G401 (cell line): ENCODE data around the gene OSBPL7. TPM values are rescaled to one million over a fixed set of nuclear protein-coding genes. Genes with fewer than 3 reads are reported as not detected.

ENCODE experiments used
- DNase-seq: peaks from one replicate; pipeline ENCODE4 v3.0.0-alpha.2; 2015; ENCODE audit warnings: low spot score
- in situ Hi-C: cut with HindIII; loops from 2 replicates; pipeline ENCODE4 v1.10.0; 2016; ENCODE audit warnings: low sequenced_read_pairs, mixed read lengths
- total RNA-seq: library from RNA; depleted of rRNA; stranded (reverse); fragments of >200 nt; shearing (Covaris generic); gene quantifications from 2 replicates; pipeline ENCODE4 v1.2.3, GENCODE V29; 2014

The OSBPL7 gene
- total RNA-seq, 1 experiment from 2014 or later = 4.2 TPM

DNA sequence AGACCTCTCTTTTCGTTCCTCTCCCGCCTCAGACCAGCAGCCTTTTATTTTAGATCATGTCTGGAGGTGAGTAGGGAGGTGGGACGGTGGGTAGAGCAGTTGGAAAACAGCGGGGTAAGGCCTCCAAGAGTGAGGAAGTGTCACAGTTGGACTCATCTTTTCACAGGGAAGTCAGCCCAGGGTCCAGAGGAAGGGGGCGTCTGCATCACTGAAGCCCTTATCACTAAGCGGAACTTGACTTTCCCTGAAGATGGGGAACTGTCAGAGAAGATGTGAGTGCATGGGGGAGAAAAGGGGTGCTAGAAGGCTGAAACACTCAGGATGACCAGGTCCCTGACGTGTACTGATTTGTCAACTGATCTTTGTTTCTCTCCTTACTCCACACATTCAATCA lies 10.3 kb upstream of the OSBPL7 start:
- in situ Hi-C loops = no loop called here
- no peak for DNase-seq

DNA sequence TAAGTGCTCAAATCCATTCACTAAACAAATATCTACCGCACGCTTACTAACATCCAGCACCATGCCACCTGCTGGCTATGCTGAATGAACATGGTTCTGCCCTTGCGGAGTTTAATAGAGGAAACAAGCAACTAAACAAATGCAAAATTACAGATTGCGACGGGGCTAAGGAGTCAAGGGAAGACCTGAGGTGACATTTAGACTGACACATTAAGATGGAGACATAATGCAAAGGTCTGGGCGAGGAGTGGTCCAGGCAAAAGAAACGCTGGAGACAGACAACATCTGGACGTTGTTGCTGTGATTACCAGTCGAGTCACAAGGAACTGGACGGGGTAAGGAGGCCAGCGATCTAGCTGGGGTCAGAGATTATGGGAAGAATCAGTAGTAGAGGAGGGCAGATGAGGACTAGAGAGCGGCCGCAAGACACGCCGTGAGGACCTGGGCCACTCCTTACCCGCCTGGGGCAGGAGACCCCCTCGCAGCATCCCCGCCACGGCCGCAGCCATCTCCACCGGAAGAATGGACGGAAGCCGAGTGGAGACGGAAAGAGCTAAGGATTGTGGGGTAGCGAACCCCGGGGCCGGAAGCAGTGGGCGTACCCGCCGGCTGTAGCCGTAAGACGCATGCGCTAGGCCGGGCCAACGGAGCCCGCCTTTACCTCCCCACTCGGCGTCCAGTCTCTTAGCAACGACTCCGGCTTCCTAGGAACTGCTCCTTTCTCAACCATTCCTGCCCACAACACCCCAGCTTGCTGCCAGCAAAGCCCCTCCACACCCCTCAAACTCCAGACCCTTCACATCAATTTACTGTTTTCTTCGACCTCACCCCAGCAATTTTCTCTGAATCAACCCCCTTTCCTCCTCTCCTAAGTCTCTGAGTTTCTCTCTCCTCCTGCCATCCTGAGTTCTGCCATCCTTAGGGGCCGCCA lies 9.7 kb upstream of the OSBPL7 start, which contains the start of the genes LRRC46 and MRPL10:
Gene LRRC46 (plus strand): TSS at position 668 of the 931 bp plus-strand sequence. CDS start 320 bp downstream, outside the sequence.
Gene MRPL10 (minus strand): TSS at position 539 of the 931 bp plus-strand sequence. CDS start 30 bp downstream, at position 509.
- in situ Hi-C loops = no loop called here
- peak; percentile 91 for DNase-seq

DNA sequence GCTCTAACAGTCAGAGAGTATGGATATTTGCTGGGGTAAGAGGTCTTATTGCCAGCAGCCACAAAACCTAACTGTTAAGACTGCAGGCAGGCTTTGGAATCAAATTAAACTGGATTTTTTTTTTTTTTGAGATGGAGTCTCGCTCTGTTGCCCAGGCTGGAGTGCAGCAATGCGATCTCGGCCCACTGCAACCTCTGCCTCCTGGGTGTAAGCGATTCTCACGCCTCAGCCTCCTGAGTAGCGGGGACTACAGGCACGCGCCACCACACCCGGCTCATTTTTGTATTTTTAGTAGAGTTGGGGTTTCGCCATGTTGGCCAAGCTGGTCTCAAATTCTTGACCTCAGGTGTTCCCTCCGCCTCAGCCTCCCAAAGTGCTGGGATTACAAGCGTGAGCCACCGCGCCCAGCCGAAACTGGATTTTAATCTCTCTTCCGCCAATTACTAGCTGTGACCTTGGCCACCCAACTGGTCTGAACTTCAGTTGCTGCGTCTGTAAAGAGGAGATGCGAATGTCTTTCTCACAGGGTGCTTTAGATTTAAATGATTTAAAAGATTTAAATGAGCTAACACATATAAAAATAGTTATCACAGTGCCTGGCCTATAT lies 8.9 kb upstream of the OSBPL7 start:
- in situ Hi-C loops = no loop called here
- DNase-seq = no peak

DNA sequence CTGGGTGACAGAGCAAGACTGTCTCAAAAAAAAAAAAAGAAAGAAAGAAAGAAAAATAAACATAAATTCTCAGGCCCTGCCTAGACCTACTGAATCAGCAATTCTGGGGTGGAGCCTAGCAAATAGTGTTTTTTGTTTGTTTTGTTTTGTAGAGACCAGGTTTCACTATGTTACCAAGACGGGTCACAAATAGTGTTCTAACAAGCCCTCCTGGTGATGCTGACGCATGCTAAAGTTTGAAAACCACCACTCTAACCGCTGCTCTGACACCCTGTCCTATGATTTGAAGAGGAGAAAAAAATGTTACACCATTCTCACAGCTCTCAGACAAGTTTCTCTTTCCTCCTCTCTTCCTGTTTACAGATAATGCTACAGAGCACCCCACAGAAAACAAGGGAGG lies 8.3 kb upstream of the OSBPL7 start:
- in situ Hi-C loops = no loop called here
- no peak for DNase-seq

DNA sequence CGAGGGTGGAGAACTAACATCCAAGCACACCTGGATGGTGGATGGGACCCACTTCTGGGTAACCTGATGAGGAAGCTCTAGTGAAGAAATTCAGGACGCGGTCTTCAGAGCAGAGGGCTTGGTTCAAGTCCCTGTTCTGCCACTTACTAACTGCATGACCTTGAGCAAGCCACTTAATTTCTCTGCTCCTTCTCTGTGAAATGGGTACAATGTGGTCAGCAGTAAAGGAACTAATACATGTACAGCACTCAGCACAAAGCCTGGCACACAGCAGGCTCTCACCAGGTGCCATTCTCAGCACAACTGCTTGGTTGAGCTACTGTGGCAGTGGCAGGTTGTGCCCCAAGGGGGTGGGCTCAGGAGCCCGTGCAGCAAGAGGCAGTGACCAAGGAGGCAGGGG lies 1.9 kb upstream of the OSBPL7 start:
- in situ Hi-C loops = no loop called here
- no peak for DNase-seq

DNA sequence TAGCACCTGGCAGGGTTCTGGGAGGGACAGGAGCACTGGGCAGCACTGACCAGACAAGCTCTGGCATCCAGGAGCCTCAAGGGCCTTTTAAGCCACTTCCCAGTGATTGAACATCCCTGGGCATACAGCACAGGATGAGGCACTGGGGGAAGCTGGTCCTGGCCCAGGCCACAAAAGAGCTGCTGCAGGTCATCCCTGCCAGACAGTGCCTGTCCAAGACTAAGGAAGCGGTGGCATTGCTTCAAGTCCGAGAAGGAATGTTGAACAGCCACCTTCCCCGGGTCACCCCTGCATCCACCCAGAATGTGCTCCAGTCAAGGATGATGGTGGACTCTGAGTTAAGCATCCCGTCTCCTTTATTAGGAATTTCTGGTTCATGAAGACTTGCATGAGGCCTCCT lies 1.2 kb upstream of the OSBPL7 start:
- in situ Hi-C loops = no loop called here
- DNase-seq = no peak

DNA sequence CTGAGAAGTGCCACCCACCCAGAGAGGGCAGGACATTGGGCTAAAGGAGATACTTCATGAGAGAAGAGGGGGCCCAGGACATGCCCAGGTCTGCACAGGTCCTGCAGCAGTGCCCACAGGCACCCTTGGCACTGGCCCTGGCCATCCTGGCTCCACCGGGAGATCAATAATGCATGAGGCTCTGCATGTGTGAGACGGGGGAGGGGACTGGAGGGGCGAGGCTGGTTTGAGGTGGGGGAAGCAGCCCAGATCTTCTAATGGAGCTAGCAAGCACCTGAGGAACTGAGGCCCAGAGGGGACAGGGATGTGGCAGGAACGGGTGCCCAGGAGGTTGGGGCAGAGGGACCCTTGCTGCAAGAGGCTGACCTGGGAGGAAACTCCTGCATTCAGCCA lies 567 bp downstream of the OSBPL7 start:
- DNase-seq = no peak
- in situ Hi-C loops = no loop called here

DNA sequence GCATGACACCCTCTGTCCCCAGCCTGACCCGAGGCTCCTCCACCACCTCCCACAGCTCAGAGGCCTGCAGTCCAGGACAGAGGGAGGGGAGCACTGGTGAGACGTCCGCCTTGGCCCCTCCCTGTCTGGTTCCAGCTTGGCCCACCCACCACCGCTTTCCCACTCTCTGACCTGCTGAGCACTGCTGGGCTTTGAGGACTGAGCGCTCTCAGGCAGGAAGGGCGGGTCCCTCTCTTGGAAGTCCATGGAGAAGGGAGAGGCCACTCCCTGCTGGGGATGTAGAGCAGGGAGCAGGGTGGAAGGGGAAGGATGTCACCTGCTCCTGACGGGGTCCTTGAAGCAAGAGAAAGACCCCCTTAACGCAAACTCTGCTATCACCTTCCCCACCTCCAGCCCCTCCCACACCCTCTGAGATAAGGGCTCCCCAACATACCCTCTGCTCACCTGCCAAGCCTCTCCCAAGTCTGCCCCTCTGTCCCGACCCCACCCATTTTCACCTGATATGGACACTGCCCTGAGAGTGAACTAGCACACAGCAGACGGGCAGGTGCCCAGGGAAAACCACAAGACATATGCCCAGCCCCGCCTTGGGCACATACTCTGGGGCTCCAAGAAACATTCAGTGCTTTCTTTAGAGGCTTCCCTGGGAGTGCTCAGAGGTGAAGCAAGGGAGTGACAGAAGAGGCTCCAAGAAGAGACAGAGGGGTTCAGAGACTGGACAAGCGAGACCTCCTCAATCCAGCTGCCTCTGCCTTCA lies 1.4 kb downstream of the OSBPL7 start:
- in situ Hi-C loops = no loop called here
- no peak for DNase-seq

DNA sequence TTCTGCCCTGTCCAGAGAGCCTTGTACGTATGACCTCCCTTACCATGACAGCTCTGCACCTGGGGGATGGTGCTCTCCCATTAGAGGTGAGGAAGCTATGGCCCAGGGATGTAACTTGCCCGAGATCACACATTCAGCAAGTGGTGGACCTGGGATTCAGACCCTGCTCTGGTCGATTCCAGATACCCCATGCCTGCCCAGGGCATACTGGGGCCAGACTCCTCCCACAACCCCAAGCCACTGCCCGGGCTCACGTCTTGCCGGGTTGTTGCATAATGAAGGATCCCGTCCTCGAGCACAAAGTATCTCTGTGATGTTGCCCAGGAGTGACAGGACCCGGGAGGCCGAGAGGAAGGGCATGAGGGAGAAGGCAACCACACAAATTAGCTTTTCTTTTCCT lies 2.1 kb downstream of the OSBPL7 start:
- DNase-seq = no peak
- in situ Hi-C loops = no loop called here

DNA sequence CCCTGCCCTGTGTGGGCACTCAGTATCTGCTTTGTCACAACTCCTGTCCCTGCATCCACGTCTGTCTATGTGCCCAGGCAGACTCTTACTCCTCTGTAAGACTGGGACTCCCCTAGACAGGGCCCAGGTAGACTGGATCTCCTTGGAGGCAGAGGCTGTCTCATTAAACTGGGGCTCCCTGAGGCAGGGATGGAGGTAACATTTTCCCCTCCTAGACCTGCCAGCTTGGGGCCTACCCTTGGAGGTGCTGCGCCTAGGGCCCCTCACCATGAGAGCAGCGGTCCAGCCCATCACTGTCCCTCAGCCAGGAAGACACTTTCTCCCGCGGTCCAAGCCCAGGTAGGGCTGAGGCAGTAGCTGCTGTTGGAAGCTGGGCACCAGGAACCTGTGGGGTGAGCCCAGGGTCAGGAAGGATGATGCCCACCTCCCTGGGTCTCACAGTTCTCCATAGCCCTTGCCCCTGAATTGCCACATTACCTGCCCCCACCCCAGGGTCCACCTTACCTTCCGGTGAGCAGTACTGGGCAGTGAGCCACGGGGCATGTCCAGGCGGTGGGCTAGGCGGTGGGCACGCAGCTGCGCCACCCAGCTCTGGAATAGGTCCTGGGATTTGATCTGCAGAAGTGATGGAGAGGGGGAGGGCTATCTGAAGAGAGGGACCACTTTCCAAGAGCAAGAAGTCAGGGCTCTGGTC lies 3.4 kb downstream of the OSBPL7 start:
- no peak for DNase-seq
- in situ Hi-C loops = no loop called here

DNA sequence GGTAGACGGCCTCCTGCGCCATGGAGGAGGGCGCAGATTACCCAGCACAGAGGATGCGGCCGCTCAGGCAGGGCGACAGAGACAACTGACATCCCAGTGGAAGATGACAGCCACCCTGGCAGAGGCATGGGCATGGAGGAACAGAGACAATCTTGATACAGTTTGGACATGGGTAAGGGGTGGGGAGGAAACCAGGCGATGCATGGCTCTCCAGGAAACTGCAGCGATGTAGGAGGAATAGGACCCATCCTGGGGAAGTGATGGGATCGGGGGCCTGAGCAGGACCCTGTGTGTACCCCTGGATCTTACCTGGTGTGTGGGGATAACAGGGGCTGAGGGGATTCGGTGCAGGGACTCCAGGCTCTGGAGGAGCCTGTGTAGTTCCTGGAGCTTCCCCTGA lies 4.6 kb downstream of the OSBPL7 start:
- DNase-seq = no peak
- in situ Hi-C loops = no loop called here

DNA sequence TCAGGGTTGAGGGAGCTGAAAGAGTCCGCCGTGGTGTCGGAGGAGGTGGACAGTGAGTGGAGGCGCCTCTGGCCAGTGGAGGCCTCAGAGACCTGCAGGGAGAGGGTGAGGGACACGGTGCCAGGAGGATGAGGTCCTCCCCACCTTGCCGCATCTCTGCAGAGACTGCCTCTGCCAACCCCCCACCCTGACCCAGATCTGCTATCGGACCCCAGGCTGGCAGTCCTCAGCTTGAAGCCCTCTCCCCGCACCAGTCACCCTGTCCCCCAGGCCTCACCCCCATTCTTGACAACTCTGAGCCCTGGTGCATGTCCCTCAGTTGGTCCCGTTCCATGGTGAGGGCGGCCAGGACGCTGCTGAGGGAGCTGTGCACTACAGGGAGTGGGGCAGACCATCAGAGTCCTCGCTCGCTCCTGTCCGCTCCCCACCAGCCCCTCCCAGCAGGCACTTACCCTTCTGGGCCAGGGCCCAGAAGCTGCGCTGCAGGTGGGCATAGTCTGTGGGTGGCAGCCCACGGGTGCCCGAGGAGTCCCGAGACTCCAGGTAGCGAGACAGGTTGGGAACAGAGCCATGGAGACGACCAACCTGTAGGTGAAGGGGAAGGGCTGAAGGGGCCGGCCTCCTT lies 5.4 kb downstream of the OSBPL7 start:
- no peak for DNase-seq
- in situ Hi-C loops = no loop called here

DNA sequence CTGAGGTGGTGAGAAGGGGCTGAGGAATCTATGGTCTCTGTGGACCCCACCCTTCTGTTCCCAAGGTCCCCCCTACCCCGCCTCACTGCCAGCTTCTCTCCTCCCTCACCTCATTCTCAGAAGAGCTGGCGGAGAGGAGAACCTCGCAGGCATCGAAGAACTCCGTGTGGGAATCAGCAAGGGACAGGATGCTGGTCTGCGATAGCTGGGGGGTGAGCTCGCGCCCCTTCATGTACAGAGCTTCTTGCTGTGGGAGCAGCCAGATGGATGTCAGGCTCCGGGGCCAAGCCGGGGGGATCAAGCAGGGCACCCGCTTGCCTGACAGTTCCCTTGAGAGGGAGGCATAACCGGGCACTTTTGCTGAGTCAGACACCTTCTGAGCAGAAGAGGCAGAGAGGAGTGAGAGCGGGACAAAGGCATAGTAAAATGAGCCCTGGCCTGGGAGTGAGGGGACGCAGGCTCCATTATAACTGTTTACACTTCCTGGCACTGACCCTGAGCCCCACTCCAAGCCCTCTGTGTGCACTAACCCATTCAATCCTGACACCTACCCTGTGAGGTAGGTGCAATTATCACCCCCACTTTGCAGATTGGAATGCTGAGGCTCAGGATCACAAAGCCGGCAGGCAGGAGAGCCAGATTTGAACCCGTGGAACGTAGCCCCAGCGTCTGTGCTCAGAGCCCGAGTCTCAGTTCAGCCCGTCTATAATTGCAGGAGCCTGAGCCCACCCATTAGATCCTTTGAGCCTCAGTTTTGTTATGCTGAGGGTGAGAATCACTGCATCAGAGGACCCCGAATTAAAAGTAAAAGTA lies 6.3 kb downstream of the OSBPL7 start:
- in situ Hi-C loops = no loop called here

DNA sequence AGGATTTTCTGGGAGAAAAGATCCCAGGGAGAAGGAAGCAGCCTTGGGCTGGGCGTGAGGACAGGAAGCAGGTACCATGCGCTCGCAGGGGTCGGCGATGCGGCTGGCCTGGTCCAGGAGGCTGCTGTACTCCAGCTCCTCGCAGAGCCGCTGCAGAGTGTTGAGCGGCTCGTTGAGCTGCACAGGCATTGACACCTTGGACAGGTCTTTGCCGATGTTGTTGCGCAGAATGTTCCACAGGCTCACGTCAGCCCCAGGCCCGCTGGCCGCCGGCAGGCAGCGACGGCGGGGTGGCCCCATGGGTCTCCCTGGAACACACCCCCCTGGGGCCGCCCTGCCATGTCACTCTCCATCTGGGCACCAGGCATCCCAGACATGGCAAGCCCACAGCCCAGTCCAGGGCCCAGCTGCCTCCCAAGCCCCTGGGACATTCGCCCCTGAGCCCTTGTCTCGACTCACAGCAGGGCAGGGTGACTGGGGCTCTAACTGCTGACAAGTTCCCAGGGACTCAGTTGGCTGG lies 8.0 kb downstream of the OSBPL7 start:
- in situ Hi-C loops = no loop called here
- DNase-seq = no peak

More for the DNA sequence above, 6.3 kb downstream of the OSBPL7 start:
- no peak for DNase-seq

DNA sequence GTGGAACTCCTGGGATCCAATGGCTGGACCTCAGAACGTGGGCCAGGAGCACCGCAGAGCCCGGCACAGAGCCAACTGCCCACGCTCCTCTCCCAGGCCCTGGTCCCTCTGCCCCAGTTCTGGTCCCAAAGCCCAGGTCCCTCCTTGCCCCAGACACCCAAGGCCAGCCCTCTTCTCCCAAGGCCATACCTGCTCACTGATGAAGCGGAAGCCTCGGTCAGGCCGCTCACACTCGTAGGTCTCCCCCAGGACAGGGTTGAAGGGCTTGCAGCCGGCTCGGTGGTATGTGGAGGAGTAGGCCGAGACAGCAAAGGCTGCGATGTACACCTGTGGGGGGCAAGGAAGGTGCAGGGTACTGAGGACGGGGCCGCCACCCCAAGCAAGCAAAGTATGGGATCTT lies 8.5 kb downstream of the OSBPL7 start:
- in situ Hi-C loops = no loop called here

DNA sequence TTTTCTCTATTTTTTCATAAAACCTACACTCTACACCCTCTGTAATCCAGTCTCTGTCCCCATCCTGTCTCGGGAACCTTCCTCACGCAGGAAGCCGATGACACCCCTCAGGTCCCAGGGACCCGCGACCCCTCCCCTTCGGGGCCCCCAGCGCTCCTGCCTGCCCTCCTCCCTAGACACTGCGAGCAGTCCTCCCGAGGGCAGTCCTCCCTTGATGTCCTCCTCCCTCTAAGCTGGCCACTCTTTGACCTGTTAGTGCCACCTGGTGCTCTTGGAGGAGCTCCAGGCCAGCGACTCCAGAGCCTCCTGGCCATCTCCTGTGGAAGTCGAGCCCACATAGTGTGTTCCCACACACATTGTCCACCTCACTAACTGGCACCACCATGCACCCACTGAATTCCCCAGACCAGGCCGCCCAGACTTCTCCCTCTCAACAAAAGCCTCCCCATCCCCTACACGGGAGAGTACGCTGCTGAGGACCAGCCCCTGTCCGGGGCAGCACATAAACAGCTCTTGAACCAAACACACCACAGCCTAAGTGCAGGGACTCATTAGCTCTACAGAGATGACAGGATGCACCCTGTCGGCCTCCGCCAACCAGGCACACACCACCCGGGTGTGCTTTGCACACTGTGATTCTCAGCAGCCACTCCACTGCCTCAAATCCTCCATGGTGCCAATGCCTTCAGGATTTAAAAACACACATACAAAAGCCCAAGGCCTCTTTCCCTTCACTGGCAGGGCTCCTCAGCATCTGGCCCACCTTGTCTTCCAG lies 9.3 kb downstream of the OSBPL7 start:
- in situ Hi-C loops = no loop called here
- DNase-seq = no peak

More for the DNA sequence above, 8.5 kb downstream of the OSBPL7 start:
- DNase-seq = no peak

DNA sequence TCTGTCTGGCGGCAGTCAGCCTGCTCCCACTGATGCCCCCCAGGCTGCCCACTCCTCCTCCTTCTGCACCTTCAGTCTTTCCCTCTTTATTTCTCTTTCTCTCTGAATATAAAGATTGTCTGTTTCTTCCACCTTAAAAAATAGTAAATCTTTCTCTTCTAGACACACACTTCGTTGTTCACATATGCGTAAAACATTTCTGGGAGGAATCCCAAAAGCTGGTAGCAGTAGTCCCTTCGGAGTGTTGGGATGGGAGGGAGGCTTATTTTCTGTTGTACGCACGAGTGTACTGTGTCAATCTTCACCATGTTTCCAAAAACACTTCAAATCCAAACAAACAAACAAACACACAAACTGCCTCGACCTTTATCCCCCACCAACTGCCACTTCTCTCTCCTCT lies 9.9 kb downstream of the OSBPL7 start:
- in situ Hi-C loops = no loop called here
- no peak for DNase-seq
